GM19043 (cell line): ENCODE results near the gene HOXD8.

Experiments used
- ATAC-seq: cut with Tn5 transposase; IDR thresholded peaks from one replicate; pipeline ENCODE4 v1.9.1; 2021; ENCODE audit warnings: low read depth; ENCODE audit not compliant: unreplicated experiment

Gene HOXD8

GRCh38 chr2:176171351-176172006 is 42.0 kb downstream of the HOXD8 start:
- no peak for ATAC-seq

- ATAC-seq: no peak
Measured at GRCh38 chr2:176172007-176172894, 42.7 kb downstream of the HOXD8 start.

- ATAC-seq: no peak
Measured at GRCh38 chr2:176172895-176173566, 43.5 kb downstream of the HOXD8 start.

GRCh38 chr2:176173567-176174381 is 44.3 kb downstream of the HOXD8 start:
- no peak for ATAC-seq

- ATAC-seq: no peak
Measured at GRCh38 chr2:176174382-176174823, 44.9 kb downstream of the HOXD8 start.

GRCh38 chr2:176174824-176175708 is 45.6 kb downstream of the HOXD8 start:
- no peak for ATAC-seq

GRCh38 chr2:176175709-176176607 is 46.5 kb downstream of the HOXD8 start:
- ATAC-seq: no peak

- ATAC-seq: no peak
Measured at GRCh38 chr2:176177580-176178037, 48.1 kb downstream of the HOXD8 start.

GRCh38 chr2:176178038-176178756 is 48.7 kb downstream of the HOXD8 start:
- no peak for ATAC-seq

- ATAC-seq: no peak
Measured at GRCh38 chr2:176178757-176179295, 49.3 kb downstream of the HOXD8 start.

- ATAC-seq: no peak
Measured at GRCh38 chr2:176181551-176181950, 52.0 kb downstream of the HOXD8 start.
